SH-SY5Y (cell line): ENCODE results near the gene LMBR1.

Experiments
- GATA2 ChIP-seq: IDR thresholded peaks from 2 replicates; pipeline ENCODE4 v1.6.1; 2011; ENCODE audit warnings: mild to moderate bottlenecking, low read depth, low read length
- GATA3 ChIP-seq: IDR thresholded peaks from 2 replicates; pipeline ENCODE4 v1.6.1; 2011; ENCODE audit warnings: low read depth, mild to moderate bottlenecking, low read length, moderate library complexity

- TF ChIP-seq GATA2 = no peak
- no peak for TF ChIP-seq GATA3
Observed at GRCh38 chr7:156889746-156890145, 3.2 kb downstream of the LMBR1 start.
